Activated T-cell treated with anti-CD3 and anti-CD28 coated beads, Interleukin-2, amount 50 U/mL, for 48 hours (primary cell): Measurements from ENCODE around the gene RABL2A.
A peak's percentile ranks its signal among the peaks of the same experiment; 100 is the strongest.
"Not testable (repeated sequence)": the region's sequence is repeated elsewhere in the genome, so short reads cannot be mapped to it uniquely, and the experiment has no call there.

Source experiments
- DNase-seq, 2 experiments: peaks; one replicate each; pipeline ENCODE4 v3.0.0-alpha.2; 2020

Gene RABL2A

GRCh38 chr2:113626616-113627330, at the start of gene RABL2A:
Gene RABL2A (plus strand): TSS chr2:113627266. CDS start chr2:113628607, 1,341 bp downstream.
- DNase-seq: peak; percentile 92 to 95

DNA sequence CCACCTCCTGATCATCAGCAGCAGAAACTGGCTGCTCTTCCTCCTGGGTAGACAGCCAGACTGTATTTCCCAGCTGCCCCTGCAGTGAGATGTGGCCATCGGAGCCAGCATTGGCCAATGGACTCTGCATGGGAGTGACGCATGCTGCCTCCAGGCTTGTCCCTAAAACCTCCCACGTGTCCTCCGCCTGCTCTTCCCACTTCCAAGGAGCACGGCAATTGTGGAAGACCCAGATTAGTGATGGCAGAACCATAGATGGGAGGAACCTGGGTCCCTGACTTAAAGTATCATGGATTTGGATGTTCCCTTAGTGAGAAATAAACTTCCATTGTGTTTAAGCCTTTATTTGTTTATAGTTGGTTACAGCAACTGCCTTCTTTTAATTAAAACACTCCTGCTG, 48.6 kb upstream of the RABL2A start:
- not testable (repeated sequence) for DNase-seq

DNA sequence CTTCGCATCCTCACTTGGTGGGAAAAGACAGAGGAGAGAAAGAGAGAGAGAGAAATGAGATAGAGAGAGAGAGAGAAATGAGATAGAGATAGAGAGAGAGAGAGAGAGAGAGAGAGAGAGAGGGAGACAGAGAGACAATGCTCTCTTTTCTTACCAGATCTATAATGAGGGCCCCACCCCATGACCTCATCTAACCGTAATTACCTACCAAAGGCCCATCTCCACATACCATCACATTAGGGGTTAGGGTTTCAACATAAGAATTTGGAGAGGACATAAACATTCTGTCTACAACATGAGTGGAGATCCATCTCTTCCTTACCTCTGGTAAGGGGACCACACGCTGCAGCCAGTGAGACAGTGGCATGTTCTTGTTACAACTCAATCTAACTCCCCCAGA, 44.6 kb upstream of the RABL2A start:
- DNase-seq: not testable (repeated sequence)

- DNase-seq: peak; percentile 84 to 90
Observed at GRCh38 chr2:113583521-113584225, 43.4 kb upstream of the RABL2A start.

- DNase-seq: not testable (repeated sequence)
Observed at GRCh38 chr2:113584311-113585092, 42.6 kb upstream of the RABL2A start.

DNA sequence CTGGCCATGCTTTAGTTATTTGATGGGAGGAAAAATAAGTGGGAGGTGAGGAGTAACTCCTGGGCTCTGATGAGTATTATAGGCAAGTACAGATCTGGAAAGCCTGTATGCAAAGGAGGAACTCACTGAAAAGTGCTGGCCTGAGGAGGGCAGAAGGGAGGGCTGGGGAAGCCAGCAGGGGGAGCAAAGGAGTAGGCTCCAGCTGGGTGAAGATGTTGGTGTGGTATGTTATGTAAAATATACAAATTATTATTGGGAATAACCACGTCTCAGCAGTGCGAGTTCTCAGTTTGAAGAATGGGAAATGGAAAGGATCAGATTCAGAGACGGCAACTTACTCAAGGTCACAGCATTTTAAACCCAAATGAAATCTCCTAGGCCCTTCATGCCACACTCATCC, 39.9 kb upstream of the RABL2A start:
- peak; percentile 71 to 76 for DNase-seq

- not testable (repeated sequence) for DNase-seq
Observed at GRCh38 chr2:113589591-113589990, 37.5 kb upstream of the RABL2A start.

DNA sequence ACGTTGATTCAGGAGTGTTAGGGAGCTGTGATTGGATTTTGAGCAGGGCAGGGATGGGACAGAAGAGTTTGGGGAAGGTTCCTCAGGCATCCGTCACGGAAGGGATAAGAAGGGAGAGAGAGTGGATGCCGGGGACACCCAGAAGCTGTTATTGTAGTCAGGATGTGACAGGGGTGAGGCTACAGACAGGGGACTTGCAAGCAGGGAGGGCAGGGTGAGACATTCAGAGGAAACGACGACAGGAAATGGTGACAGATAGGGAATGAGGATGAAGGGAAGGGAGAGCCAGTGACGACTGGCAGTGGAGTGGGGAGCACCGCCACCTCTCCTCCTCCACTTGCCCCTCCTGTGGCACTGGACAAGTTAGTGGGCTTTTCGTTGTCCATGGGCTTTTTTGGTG, 35.1 kb upstream of the RABL2A start:
- not testable (repeated sequence) for DNase-seq

DNA sequence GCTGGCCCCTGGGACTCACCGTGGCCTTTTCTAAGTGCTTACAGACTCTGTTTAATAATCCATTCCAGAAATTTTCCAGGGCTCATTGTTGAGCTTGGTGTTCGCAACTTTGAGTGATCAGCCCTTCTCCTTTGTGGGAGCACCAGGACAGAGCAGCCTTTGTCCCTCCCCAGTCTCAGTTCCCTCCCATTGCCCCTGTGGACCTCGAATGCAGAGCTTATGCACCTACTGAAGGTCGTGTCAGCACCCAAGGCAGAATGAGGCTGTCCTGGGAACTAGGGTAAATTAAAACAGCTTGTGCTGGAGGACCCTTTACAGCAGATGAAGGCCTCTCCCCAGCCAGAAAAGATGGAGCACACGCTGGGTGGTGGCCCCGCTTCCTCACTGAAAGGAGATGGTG, 33.8 kb upstream of the RABL2A start:
- DNase-seq: not testable (repeated sequence)

DNA sequence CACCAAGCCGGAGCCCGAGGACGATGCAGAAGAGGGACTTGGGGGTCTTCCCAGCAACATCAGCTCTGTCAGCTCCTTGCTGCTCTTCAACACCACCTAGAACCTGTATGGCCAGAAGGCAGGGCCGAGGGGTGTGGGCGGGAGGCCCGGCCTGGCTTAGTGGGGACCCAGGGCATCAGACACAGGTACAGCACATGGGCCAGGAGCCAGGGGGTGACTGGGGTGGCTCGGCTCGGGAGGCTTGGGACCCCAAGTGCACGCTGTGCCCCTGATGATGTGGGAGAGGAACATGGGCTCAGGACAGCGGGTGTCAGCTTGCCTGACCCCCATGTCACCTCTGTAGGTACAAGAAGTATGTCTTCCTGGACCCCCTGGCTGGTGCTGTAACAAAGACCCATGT, 31.3 kb upstream of the RABL2A start:
- not testable (repeated sequence) for DNase-seq

DNA sequence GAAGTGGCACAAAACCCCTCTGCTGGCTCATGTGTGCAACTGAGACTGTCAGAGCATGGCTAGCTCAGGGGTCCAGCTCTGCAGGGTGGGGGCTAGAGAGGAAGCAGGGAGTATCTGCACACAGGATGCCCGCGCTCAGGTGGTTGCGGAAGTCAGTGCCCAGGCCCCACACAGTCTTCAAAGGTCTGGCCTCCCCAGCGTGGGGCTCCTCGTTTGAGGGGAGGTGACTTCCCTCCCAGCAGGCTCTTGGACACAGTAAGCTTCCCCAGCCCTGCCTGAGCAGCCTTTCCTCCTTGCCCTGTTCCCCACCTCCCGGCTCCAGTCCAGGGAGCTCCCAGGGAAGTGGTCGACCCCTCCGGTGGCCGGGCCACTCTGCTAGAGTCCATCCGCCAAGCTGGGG, 29.9 kb upstream of the RABL2A start:
- not testable (repeated sequence) for DNase-seq

GRCh38 chr2:113597572-113597971, 29.5 kb upstream of the RABL2A start:
- not testable (repeated sequence) for DNase-seq

GRCh38 chr2:113598180-113598579, 28.9 kb upstream of the RABL2A start:
- DNase-seq: not testable (repeated sequence)

DNA sequence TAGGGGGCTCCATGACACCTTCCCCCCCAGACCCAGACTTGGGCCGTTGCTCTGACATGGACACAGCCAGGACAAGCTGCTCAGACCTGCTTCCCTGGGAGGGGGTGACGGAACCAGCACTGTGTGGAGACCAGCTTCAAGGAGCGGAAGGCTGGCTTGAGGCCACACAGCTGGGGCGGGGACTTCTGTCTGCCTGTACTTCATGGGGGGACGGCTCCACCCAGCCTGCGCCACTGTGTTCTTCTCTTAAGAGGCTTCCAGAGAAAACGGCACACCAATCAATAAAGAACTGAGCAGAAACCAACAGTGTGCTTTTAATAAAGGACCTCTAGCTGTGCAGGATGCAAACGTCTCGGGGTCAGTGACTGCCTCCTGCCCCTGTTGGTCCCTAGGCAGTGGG, 28.3 kb upstream of the RABL2A start:
- DNase-seq: not testable (repeated sequence)

DNA sequence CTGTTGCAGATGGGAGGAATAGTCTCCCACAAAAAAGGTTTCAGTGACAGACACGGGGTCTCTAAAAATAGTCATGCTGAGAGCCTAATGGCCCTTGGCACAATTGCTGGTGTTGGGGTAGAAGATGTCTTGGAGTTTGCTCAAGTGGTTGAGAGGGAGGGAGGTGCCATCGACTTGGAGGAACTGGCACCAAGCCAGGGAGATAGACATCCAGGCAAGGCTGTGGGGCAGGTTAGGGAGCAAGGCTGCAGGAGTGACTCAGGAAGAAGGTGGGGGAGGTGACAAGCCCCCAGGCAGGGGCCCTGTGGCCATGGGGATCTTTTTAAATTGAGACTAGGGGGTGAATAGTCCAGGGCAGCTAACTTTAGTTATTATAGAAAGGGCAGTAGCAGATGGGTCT, 27.9 kb upstream of the RABL2A start:
- DNase-seq: not testable (repeated sequence)

- DNase-seq: peak; percentile 83
Observed at GRCh38 chr2:113602040-113602769, 24.9 kb upstream of the RABL2A start.

- DNase-seq: no peak
Observed at GRCh38 chr2:113602869-113603466, 24.1 kb upstream of the RABL2A start.

DNA sequence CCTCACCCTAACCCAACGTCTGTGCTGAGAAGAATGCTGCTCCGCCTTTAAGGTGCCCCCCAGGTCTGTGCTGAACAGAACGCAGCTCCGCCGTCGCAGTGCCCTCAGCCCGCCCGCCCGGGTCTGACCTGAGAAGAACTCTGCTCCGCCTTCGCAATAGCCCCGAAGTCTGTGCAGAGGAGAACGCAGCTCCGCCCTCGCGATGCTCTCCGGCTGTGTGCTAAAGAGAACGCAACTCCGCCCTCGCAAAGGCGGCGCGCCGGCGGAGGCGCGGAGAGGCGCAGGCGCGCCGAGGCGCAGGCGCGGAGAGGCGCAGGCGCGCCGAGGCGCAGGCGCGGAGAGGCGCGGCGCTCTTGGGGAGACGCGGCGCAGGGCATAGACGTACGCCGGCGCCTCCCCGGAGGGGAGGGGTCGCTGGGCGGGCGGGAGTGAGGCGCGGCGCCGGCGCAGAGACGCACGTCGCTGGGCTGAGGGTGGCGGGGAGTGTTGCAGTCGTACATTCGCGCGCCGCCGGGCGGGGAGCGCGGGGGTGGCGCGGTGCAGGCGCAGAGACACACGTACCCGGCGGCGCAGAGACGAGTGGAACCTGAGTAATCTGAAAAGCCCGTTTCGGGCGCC, 23.5 kb upstream of the RABL2A start:
- peak; percentile 85 to 88 for DNase-seq

DNA sequence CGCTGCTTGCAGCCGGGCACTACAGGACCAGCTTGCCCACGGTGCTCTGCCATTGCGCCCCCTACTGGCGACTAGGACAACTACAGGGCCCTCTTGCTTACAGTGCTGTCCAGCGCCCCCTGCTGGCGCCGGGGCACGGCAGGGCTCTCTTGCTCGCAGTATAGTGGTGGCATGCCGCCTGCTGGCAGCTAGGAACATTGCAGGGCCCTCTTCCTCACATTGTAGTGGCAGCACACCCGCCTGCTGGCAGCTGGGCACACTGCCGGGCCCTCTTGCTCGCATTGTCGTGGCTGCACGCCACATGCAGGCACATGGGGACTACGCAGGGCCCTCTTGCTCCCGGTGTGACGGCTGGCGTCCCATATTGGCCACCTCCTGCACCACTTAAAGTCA, 23.0 kb upstream of the RABL2A start:
- peak; percentile 94 to 96 for DNase-seq

DNA sequence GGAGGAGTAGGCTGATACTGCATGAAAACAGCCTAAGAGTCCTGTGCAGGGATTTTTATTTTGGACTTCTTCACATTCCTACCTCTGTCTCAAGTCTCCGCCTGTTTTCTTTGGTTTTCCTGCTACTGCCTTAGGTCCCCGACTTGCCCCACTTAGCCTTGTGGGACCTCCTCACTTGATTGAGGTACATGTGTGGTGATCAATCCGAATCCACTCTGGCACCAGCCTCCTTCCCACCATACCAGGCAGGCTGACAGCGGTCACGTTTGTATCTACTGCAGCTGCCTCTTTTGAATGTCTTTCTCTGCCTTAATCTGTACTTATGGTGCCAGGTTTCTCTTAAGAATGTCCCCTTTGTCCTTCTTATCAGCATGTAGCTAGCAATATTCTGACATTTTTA, 22.4 kb upstream of the RABL2A start:
- not testable (repeated sequence) for DNase-seq

- DNase-seq: not testable (repeated sequence)
Observed at GRCh38 chr2:113606036-113606435, 21.0 kb upstream of the RABL2A start.

DNA sequence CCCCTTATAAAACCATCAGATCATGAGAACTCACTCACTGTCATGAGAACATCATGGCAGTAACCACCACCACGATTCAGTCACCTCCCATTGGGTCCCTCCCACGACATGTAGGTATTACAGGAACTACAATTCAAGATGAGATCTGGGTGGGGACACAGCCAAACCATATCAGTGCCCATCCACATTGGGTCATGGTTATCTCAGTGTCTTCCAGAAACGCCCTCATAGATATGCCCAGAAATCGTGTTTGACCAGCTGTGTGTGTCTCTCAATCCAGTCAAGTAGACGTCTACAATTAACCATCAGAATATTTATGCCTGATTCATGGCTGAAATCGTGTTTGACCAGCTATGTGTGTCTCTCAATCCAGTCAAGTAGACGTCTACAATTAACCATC, 17.2 kb upstream of the RABL2A start:
- DNase-seq: not testable (repeated sequence)
